Jurkat, Clone E6-1 (cell line): Measurements from ENCODE around the gene CADM1.
A peak's percentile ranks its signal among the peaks of the same experiment; 100 is the strongest.
"Not testable (repeated sequence)": the region's sequence is repeated elsewhere in the genome, so short reads cannot be mapped to it uniquely, and the experiment has no call there.

ENCODE experiments used
- DNase-seq: peaks from one replicate; pipeline ENCODE4 v3.0.0-alpha.2; 2011; ENCODE audit warnings: low read depth, low spot score
- H3K4me3 ChIP-seq: 2 replicates; pipeline ENCODE4 v1.5.1; 2011; ENCODE audit warnings: mild to moderate bottlenecking, low read length, control low read depth, moderate library complexity

The CADM1 gene

DNA sequence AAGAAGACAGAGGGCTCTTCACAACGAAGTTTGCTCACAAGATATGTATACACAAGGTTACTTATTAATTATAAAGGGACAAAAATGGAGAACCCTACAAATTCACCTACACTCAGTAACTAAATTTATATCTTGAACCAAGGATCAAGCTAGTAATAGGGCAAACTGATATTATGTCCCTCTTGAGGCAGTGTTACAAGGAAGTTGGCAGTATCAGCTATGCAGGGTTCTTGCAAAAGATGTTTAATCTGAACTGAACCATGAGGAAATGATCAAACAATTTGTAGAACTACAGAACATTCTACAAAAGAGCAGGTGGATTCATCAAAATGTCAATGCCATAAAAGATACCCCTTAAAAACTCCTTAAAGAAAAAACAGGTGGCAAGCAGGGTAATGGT lies 10.7 kb downstream of the CADM1 start:
- H3K4me3 ChIP-seq: no peak overlapping the region
- no peak for DNase-seq

- no peak for DNase-seq
These were observed 14.7 kb downstream of the CADM1 start for GRCh38 chr11:115489466-115489865.

DNA sequence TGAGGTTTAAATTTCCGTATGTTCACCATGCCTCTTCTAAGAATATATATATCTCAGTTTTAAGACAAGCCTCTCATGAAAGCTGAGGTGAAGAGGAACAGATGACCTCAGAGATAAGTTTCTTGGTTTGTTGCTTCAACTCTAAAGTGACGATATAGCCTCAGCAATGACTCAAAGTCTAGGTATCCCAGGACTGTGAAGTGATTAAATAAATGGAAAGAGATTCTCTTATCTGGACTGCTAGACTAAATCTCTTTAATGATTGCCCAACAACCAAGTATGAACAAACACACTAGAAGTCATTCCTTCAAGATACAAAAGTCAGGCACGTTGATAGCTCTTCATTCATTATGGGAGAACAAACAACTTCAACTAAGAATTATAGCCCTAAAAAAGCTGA lies 15.3 kb downstream of the CADM1 start:
- DNase-seq: no peak
- no peak overlapping the region for H3K4me3 ChIP-seq

More at GRCh38 chr11:115489466-115489865, 14.7 kb downstream of the CADM1 start:
- no peak overlapping the region for H3K4me3 ChIP-seq

DNA sequence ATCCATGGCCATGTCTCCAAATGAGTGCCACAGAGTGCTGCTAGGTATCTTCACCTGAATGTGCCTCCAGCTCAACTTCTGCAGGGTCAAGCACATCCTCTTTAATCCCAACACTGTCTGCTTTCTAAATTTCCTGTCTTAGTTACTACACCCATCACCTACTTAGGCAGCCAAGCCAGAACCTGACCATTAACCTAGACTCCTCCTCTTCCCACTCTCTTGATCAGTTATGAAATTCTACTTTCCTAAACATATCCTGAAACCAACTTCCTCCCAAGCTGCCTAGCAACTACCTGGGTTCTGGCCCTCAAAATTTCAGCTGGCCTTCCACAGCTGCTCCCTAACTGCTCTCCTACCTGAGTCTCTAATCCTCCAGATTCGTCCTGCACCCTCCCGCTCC lies 22.7 kb downstream of the CADM1 start:
- DNase-seq: no peak

GRCh38 chr11:115480611-115481010 lies 23.6 kb downstream of the CADM1 start:
- no peak overlapping the region for H3K4me3 ChIP-seq
- no peak for DNase-seq

More for the DNA sequence above, 22.7 kb downstream of the CADM1 start:
- H3K4me3 ChIP-seq: no peak overlapping the region

DNA sequence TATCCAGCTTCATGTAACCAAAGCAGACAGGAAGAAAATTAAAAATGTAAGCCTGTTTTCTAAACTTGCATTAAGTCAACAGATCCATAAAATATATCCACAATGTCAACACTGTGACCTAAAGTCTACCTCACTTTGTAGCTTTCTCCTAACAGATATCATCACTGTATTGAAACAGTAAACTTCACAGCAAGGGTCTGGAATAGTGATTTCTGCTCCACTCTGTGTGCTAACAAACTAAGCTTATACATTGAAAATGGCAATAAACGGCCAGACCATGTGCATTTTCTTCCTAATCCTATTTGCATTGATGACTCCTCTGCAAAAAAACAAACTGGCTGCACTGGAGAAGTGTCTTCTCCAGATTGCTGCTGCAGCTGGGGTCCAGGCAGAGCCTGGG lies 26.8 kb downstream of the CADM1 start:
- no peak for DNase-seq
- H3K4me3 ChIP-seq: no peak overlapping the region

- no peak for DNase-seq
These were observed 27.5 kb downstream of the CADM1 start for GRCh38 chr11:115476463-115477286.

DNA sequence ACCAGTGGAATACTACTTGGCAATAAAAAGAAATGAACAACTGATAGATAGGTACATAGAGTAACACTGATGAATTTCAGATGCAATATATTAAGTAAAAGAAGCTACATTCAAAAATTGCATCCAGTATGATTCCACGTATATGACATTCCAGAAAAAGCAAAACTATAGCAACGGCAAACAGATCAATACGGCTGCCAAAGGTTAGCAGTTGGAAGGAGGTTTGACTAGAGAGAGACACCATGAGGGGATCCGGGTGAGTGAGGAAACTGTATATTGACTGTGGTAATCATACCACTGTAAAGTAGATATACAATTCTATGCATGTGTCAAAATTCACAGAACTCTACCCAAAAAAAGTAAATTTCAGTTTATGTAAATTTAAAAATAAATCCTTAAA lies 28.7 kb downstream of the CADM1 start:
- H3K4me3 ChIP-seq: no peak overlapping the region
- no peak for DNase-seq

More at GRCh38 chr11:115476463-115477286, 27.5 kb downstream of the CADM1 start:
- no peak overlapping the region for H3K4me3 ChIP-seq

- H3K4me3 ChIP-seq, DNase-seq: not testable (repeated sequence)
These were observed 29.9 kb downstream of the CADM1 start for GRCh38 chr11:115474306-115474705.

GRCh38 chr11:115473167-115473566 lies 31.0 kb downstream of the CADM1 start:
- no peak for DNase-seq

GRCh38 chr11:115471367-115471766 lies 32.8 kb downstream of the CADM1 start:
- no peak for DNase-seq
- no peak overlapping the region for H3K4me3 ChIP-seq

More at GRCh38 chr11:115473167-115473566, 31.0 kb downstream of the CADM1 start:
- no peak overlapping the region for H3K4me3 ChIP-seq

DNA sequence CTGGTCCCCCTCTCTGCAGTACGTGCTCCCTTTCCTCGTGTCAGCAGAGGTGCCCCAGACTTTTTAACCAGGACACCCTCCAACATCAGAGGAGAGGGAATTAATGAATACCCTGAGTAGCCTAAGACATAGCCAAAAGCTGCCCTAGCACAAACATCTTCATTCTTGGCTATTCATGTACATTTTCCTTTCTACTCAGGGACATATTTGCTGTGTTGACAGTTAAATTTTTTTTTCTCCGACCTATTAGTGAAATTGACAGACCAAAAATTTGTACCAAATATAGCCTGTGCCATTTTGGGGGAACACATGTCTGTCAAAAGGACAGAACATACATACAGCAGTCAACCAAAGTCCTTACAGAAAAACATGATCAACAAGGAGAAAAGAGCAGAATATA lies 33.3 kb downstream of the CADM1 start:
- H3K4me3 ChIP-seq: no peak overlapping the region

DNA sequence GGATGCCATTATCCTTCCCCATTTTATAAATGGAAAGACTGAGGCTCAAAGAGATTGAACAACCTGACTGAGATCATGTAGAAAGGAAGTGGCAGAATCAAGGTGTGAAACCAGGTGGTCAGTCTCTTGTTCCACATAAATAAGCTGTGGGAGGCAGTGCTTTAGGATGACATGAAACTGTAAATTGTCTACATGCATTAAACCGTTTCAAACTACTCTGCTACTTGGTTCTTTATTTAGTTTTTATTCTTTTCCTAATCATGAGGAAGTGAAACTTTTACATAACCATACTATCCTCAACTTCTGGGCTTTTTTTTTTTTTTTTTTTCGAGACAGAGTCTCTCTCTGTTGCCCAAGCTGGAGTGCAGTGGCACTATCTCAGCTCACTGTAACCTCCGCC lies 34.9 kb downstream of the CADM1 start:
- no peak for DNase-seq
- H3K4me3 ChIP-seq: no peak overlapping the region

More for the DNA sequence above, 33.3 kb downstream of the CADM1 start:
- DNase-seq: no peak

DNA sequence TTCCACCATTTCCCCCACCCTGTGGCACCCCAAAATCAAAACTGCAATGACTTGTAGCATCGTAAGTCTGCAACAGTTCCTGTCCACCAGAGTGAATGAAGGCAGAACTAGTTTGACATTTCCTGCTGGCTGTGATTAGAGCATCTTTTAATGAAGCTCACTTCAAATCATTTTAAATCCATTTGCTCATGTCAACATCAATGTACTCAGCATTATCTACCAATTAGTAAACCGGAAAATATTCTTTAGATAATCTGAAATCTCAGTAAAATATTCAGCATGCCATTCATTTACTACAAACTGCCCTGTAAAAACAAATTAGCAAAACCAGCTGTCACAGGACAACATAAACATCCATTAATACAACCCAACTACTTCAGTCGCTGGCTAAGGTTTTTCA lies 38.1 kb downstream of the CADM1 start:
- H3K4me3 ChIP-seq: no peak overlapping the region
- DNase-seq: no peak

DNA sequence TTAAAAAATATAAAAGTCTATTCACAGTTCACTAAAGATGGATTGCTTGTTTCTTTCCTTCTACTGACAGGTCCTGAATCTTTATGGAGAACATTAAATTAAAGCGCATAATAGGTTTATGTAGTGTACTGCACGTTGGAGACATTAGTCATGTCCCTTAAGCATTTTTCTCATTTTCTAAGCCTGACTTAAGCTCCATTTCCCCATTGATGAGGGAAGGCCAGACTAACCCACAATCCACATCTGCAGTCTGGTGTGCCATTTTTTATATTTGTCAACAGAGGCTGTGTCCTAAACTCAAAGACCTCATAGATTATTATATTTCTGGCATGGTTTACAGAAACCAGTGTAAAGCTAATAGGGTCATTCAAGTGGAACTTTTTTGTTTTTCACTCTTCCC lies 39.9 kb downstream of the CADM1 start:
- DNase-seq: no peak
- no peak overlapping the region for H3K4me3 ChIP-seq

DNA sequence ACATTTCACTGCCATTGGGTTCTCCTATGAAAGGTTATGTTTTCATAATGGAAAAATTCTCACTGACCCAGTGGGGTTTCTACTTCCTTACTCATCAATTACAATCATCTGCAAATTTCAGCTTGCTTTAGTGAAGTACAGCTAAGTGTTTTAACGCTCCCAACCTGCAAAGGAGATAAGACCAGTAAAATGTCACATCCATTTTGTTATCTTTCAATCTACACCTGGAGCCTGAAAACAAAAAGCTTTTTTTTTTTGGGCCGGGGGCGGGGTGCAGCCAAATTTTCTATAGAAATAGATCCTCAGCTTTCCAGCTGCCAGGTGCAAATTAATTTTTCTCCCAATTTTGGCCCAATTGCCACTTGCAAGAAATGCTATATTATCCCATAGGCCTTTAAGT lies 40.6 kb downstream of the CADM1 start:
- peak; percentile 24 for DNase-seq
- H3K4me3 ChIP-seq: no peak overlapping the region

- no peak for DNase-seq
- H3K4me3 ChIP-seq: no peak overlapping the region
These were observed 41.5 kb downstream of the CADM1 start for GRCh38 chr11:115462757-115463156.

GRCh38 chr11:115462004-115462541 lies 42.1 kb downstream of the CADM1 start:
- no peak overlapping the region for H3K4me3 ChIP-seq
- no peak for DNase-seq

- no peak overlapping the region for H3K4me3 ChIP-seq
- no peak for DNase-seq
These were observed 43.7 kb downstream of the CADM1 start for GRCh38 chr11:115460512-115460911.

- DNase-seq: no peak
- H3K4me3 ChIP-seq: no peak overlapping the region
These were observed 44.7 kb downstream of the CADM1 start for GRCh38 chr11:115459563-115459962.

DNA sequence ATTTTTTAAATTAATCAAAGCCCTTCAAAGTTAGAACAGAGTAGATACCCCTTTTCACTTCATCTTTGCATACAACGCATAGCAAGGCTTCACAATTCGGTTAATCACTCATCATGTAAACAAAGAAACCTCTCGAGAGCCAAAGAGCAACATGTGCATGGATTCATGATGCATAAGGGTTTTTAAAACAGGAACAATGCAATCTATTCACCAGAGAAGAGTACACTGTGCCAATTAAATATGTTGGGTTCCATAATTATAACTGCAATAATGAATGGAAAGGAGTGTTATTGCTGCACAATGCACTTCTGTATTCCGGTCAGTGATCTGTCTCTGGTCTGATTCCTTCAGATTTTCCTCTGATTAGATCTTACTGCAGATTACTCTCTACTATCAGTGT lies 45.3 kb downstream of the CADM1 start:
- DNase-seq: no peak

More for the DNA sequence above, 45.3 kb downstream of the CADM1 start:
- H3K4me3 ChIP-seq: no peak overlapping the region
